HL-60 (cell line): ENCODE data around the gene NME3.

Source experiments
- DNase-seq, 2 experiments: peaks; one replicate each; pipeline ENCODE4 v3.0.0-alpha.2; 2010 to 2020; ENCODE audit warnings: low read depth in 1 of 2, low spot score in 1 of 2
- H3K27ac ChIP-seq: fragments of 250-450 bp; sonication (Bioruptor Pico); replicated peaks from 2 replicates; pipeline ENCODE4 v1.5.1; 2020; ENCODE audit warnings: mild to moderate bottlenecking, moderate library complexity
- H3K27me3 ChIP-seq: fragments of 250-450 bp; sonication (Bioruptor Pico); 2 replicates; pipeline ENCODE4 v1.5.1; 2021; ENCODE audit warnings: mild to moderate bottlenecking, moderate library complexity; ENCODE audit not compliant: insufficient read depth, poor library complexity, severe bottlenecking
- H3K4me3 ChIP-seq: replicated peaks from 2 replicates; pipeline ENCODE4 v1.5.1; 2011; ENCODE audit warnings: mild to moderate bottlenecking, control low read depth, low read length; ENCODE audit not compliant: insufficient read depth
- GABPA ChIP-seq: IDR thresholded peaks from 2 replicates; pipeline ENCODE4 v1.6.1; 2012; ENCODE audit warnings: low read depth
- POLR2AphosphoS5 ChIP-seq: IDR thresholded peaks from 2 replicates; pipeline ENCODE4 v1.6.1; 2012; ENCODE audit warnings: low read depth
- SPI1 ChIP-seq: IDR thresholded peaks from 2 replicates; pipeline ENCODE4 v1.6.1; 2012; ENCODE audit warnings: low read depth, mild to moderate bottlenecking, borderline replicate concordance
- TF ChIP-seq, protein P1 (sequence below): IDR thresholded peaks from 2 replicates; pipeline ENCODE4 v1.6.1; 2012; ENCODE audit warnings: low read depth; ENCODE audit not compliant: insufficient replicate concordance
- TF ChIP-seq, protein P2 (sequence below): IDR thresholded peaks from one replicate; pipeline ENCODE4 v1.5.1; 2011; ENCODE audit warnings: low read length, control low read depth, inconsistent platforms; ENCODE audit not compliant: insufficient read depth

Gene NME3

DNA sequence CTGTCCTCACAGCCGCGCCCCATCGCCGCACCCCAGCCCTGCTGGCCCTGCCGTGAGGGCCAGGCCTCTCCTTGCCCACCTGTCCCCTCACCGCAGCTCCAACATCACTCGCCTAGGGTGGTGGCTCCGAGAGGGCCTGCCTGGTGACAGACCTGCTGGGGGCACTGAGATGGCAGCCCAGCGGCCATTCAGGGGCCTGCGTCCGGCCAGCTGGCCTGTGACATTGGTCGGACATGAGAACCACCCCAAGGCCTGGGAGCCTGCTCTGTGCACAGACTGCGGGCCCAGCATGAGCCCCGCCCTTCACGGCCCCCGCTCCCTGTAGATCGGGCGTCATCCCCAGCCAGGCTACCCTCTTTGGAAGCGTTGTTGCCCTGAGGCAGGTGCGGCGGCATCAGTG lies 11.8 kb downstream of the NME3 start:
- Histone ChIP-seq H3K4me3 (no peak overlapping the region), H3K27me3 (no peaks in the 10 kb centered on the region), H3K27ac (no peak overlapping the region)
- TF ChIP-seq, protein P1, sequence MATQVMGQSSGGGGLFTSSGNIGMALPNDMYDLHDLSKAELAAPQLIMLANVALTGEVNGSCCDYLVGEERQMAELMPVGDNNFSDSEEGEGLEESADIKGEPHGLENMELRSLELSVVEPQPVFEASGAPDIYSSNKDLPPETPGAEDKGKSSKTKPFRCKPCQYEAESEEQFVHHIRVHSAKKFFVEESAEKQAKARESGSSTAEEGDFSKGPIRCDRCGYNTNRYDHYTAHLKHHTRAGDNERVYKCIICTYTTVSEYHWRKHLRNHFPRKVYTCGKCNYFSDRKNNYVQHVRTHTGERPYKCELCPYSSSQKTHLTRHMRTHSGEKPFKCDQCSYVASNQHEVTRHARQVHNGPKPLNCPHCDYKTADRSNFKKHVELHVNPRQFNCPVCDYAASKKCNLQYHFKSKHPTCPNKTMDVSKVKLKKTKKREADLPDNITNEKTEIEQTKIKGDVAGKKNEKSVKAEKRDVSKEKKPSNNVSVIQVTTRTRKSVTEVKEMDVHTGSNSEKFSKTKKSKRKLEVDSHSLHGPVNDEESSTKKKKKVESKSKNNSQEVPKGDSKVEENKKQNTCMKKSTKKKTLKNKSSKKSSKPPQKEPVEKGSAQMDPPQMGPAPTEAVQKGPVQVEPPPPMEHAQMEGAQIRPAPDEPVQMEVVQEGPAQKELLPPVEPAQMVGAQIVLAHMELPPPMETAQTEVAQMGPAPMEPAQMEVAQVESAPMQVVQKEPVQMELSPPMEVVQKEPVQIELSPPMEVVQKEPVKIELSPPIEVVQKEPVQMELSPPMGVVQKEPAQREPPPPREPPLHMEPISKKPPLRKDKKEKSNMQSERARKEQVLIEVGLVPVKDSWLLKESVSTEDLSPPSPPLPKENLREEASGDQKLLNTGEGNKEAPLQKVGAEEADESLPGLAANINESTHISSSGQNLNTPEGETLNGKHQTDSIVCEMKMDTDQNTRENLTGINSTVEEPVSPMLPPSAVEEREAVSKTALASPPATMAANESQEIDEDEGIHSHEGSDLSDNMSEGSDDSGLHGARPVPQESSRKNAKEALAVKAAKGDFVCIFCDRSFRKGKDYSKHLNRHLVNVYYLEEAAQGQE, result no peak
- TF ChIP-seq SPI1, result no peak
- TF ChIP-seq, protein P2, sequence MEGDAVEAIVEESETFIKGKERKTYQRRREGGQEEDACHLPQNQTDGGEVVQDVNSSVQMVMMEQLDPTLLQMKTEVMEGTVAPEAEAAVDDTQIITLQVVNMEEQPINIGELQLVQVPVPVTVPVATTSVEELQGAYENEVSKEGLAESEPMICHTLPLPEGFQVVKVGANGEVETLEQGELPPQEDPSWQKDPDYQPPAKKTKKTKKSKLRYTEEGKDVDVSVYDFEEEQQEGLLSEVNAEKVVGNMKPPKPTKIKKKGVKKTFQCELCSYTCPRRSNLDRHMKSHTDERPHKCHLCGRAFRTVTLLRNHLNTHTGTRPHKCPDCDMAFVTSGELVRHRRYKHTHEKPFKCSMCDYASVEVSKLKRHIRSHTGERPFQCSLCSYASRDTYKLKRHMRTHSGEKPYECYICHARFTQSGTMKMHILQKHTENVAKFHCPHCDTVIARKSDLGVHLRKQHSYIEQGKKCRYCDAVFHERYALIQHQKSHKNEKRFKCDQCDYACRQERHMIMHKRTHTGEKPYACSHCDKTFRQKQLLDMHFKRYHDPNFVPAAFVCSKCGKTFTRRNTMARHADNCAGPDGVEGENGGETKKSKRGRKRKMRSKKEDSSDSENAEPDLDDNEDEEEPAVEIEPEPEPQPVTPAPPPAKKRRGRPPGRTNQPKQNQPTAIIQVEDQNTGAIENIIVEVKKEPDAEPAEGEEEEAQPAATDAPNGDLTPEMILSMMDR, result no peak
- TF ChIP-seq POLR2AphosphoS5, result no peak
- TF ChIP-seq GABPA, result no peak
- DNase-seq, result no peak

GRCh38 chr16:1758923-1759322 lies 12.4 kb downstream of the NME3 start:
- TF ChIP-seq, protein P2, result no peak
- TF ChIP-seq POLR2AphosphoS5 (no peak), SPI1 (no peak), GABPA (no peak)
- TF ChIP-seq, protein P1, result no peak

GRCh38 chr16:1757714-1758461 lies 13.5 kb downstream of the NME3 start:
- H3K27ac ChIP-seq, result no peak overlapping the region
- H3K27me3 ChIP-seq, result no peaks in the 10 kb centered on the region
- no peak for TF ChIP-seq GABPA
- TF ChIP-seq, protein P2, result no peak
- TF ChIP-seq POLR2AphosphoS5, result no peak
- TF ChIP-seq, protein P1, result no peak
- no peak for TF ChIP-seq SPI1
- no peak overlapping the region for H3K4me3 ChIP-seq
- DNase-seq, result no peak

More at GRCh38 chr16:1758923-1759322, 12.4 kb downstream of the NME3 start:
- no peak for DNase-seq
- Histone ChIP-seq H3K27me3 (no peaks in the 10 kb centered on the region), H3K27ac (no peak overlapping the region), H3K4me3 (no peak overlapping the region)
